ENCODE data around the gene PSMB9. TPM values are rescaled to one million over a fixed set of nuclear protein-coding genes. Genes with fewer than 3 reads are reported as not detected.

Gene PSMB9
- polyA plus RNA-seq, 1 donor from 2014 or later = not detected

GRCh38 chr6:32827025-32827424 is 27.0 kb upstream of the PSMB9 start:
- Histone ChIP-seq H4K20me1 (ENCODE audit: insufficient read depth) (no peaks in the 10 kb centered on the region), H3F3A (ENCODE audit: insufficient read depth, low read length, poor library complexity, severe bottlenecking) (no peaks in the 10 kb centered on the region), H3K4me2 (ENCODE audit: low read length) (no peak overlapping the region), H3K9ac (ENCODE audit: low read length) (no peak overlapping the region), H2AFZ (ENCODE audit: low read depth, low read length) (no peak overlapping the region), H3K27ac (ENCODE audit: low read length) (no peak overlapping the region), H3K9me3 (ENCODE audit: low read length) (no peaks in the 10 kb centered on the region), H3K79me2 (replicated peaks; ENCODE audit: insufficient read depth, low read length) (no peaks in the 10 kb centered on the region), H3K36me3 (ENCODE audit: insufficient read depth, low read length) (no peaks in the 10 kb centered on the region), H3K27me3 (ENCODE audit: insufficient read depth, low read depth, low read length) (no peaks in the 10 kb centered on the region), H3K9me2 (ENCODE audit: insufficient read depth, low read length) (no peaks in the 10 kb centered on the region), H3K4me3 (ENCODE audit: low read length) (no peak overlapping the region)
- TF ChIP-seq REST (IDR thresholded peaks at IDR 0.05; ENCODE audit: borderline replicate concordance) = no peak
- no peak for TF ChIP-seq RAD21 (conservative IDR thresholded peaks at IDR 0.05)
- no peak for TF ChIP-seq EP300 (conservative IDR thresholded peaks at IDR 0.05; ENCODE audit: poor library complexity, severe bottlenecking)
- no peak for TF ChIP-seq POLR2AphosphoS5 (IDR thresholded peaks at IDR 0.05)
- no peak for TF ChIP-seq EZH2 (IDR thresholded peaks at IDR 0.05; ENCODE audit: borderline replicate concordance, insufficient read depth, low read length, poor library complexity, severe bottlenecking)
- no peak for TF ChIP-seq CTCF (IDR thresholded peaks at IDR 0.05; ENCODE audit: poor library complexity, severe bottlenecking)
- TF ChIP-seq TAF1 (IDR thresholded peaks at IDR 0.05; ENCODE audit: low read depth) = no peak
- no peak for TF ChIP-seq SMC3 (conservative IDR thresholded peaks at IDR 0.05; ENCODE audit: poor library complexity)
- no peak for TF ChIP-seq MXI1 (conservative IDR thresholded peaks at IDR 0.05; ENCODE audit: poor library complexity, severe bottlenecking)

GRCh38 chr6:32829495-32829894 is 24.5 kb upstream of the PSMB9 start:
- Histone ChIP-seq H3K9me3 (ENCODE audit: low read length) (no peaks in the 10 kb centered on the region), H4K20me1 (ENCODE audit: insufficient read depth) (no peaks in the 10 kb centered on the region), H3F3A (ENCODE audit: insufficient read depth, low read length, poor library complexity, severe bottlenecking) (no peaks in the 10 kb centered on the region), H3K4me2 (ENCODE audit: low read length) (no peak overlapping the region), H3K36me3 (ENCODE audit: insufficient read depth, low read length) (no peaks in the 10 kb centered on the region), H2AFZ (ENCODE audit: low read depth, low read length) (no peak overlapping the region), H3K27ac (ENCODE audit: low read length) (no peak overlapping the region), H3K4me3 (ENCODE audit: low read length) (no peak overlapping the region), H3K9me2 (ENCODE audit: insufficient read depth, low read length) (no peaks in the 10 kb centered on the region), H3K27me3 (ENCODE audit: insufficient read depth, low read depth, low read length) (no peaks in the 10 kb centered on the region), H3K79me2 (replicated peaks; ENCODE audit: insufficient read depth, low read length) (no peaks in the 10 kb centered on the region), H3K9ac (ENCODE audit: low read length) (no peak overlapping the region)
- TF ChIP-seq REST (IDR thresholded peaks at IDR 0.05; ENCODE audit: borderline replicate concordance) = no peak
- TF ChIP-seq POLR2AphosphoS5 (IDR thresholded peaks at IDR 0.05) = no peak
- no peak for TF ChIP-seq MXI1 (conservative IDR thresholded peaks at IDR 0.05; ENCODE audit: poor library complexity, severe bottlenecking)
- TF ChIP-seq EZH2 (IDR thresholded peaks at IDR 0.05; ENCODE audit: borderline replicate concordance, insufficient read depth, low read length, poor library complexity, severe bottlenecking) = no peak
- TF ChIP-seq CTCF (IDR thresholded peaks at IDR 0.05; ENCODE audit: poor library complexity, severe bottlenecking) = no peak
- TF ChIP-seq EP300 (conservative IDR thresholded peaks at IDR 0.05; ENCODE audit: poor library complexity, severe bottlenecking) = no peak
- TF ChIP-seq RAD21 (conservative IDR thresholded peaks at IDR 0.05) = no peak

Data from neural cell (in vitro differentiated cells).